Skeletal muscle tissue (tissue), 4 donors: ENCODE measurements around the gene GLIS1. TPM values are rescaled to one million over a fixed set of nuclear protein-coding genes. Genes with fewer than 3 reads are reported as not detected.

Experiments
- H3K27ac ChIP-seq: one replicate; pipeline ENCODE4 v1.7.0; 2013; ENCODE audit warnings: mild to moderate bottlenecking, low read depth, low read length, inconsistent platforms
- H3K27me3 ChIP-seq, 3 donors: one replicate each; pipeline ENCODE4 v1.7.0; 2013; ENCODE audit warnings: low read length in 3 of 3; ENCODE audit not compliant: control insufficient read depth in 3 of 3, insufficient read depth in 3 of 3
- H3K36me3 ChIP-seq, 3 donors: one replicate each; pipeline ENCODE4 v1.7.0; 2013; ENCODE audit warnings: low read length in 3 of 3; ENCODE audit not compliant: control insufficient read depth in 3 of 3, insufficient read depth in 3 of 3
- H3K4me1 ChIP-seq, 3 donors: one replicate each; pipeline ENCODE4 v1.7.0; 2013; ENCODE audit warnings: low read length in 3 of 3, mild to moderate bottlenecking in 3 of 3; ENCODE audit not compliant: control insufficient read depth in 3 of 3, insufficient read depth in 3 of 3
- H3K4me3 ChIP-seq, 3 donors: one replicate each; pipeline ENCODE4 v1.7.0; 2013; ENCODE audit warnings: low read length in 3 of 3
- H3K9ac ChIP-seq, 3 donors: one replicate each; pipeline ENCODE4 v1.7.0; 2013; ENCODE audit warnings: low read length in 3 of 3, mild to moderate bottlenecking in 3 of 3, moderate library complexity in 2 of 3, low read depth in 1 of 3
- H3K9me3 ChIP-seq, 3 donors: one replicate each; pipeline ENCODE4 v1.7.0; 2013; ENCODE audit warnings: low read length in 3 of 3; ENCODE audit not compliant: control insufficient read depth in 3 of 3
- total RNA-seq: library from RNA; depleted of rRNA; stranded (reverse); fragments of >200 nt; gene quantifications from one replicate; pipeline ENCODE4 v1.2.3, GENCODE V29; 2014
- donor health status: Osteomylitis.

The GLIS1 gene
- total RNA-seq, 1 donor from 2014 or later, result not detected

DNA sequence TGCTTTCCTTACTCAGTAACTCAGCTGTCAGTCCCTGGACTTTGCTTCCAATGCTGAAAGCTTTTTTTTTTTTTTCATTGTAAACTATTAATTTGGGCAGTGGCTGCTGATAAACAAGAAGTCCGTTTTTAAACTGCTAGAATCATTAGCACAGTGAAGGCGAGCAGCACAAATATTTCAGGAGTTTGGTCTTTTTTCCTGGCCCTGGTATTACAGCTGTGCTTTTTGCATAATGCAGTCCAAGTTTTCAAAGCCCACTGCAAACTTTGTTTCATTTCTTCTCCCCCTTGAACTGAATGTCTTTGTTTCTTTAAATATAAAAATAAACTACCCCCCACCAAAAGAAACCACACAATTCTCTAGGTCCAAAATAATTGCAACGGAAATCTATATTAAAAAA, 6.6 kb downstream of the GLIS1 start:
- H3K36me3 ChIP-seq, result no peaks in the 10 kb centered on the region
- peaks cover 0 to 2% (median 0%) of the 10 kb centered on the region in 3 donors for H3K4me1 ChIP-seq
- H3K9me3 ChIP-seq, result no peaks in the 10 kb centered on the region
- no peak overlapping the region for H3K4me3 ChIP-seq
- peaks cover 5 to 16% (median 9%) of the 10 kb centered on the region in 3 donors for H3K27me3 ChIP-seq
- H3K9ac ChIP-seq, result no peak overlapping the region
- no peak overlapping the region for H3K27ac ChIP-seq

GRCh38 chr1:53731779-53732305, 7.1 kb downstream of the GLIS1 start:
- Histone ChIP-seq H3K9me3 (no peaks in the 10 kb centered on the region), H3K27me3 (peaks cover 5 to 13% (median 9%) of the 10 kb centered on the region in 3 donors), H3K36me3 (no peaks in the 10 kb centered on the region), H3K4me3 (no peak overlapping the region), H3K4me1 (peaks cover 0 to 2% (median 0%) of the 10 kb centered on the region in 3 donors), H3K9ac (no peak overlapping the region), H3K27ac (no peak overlapping the region)

DNA sequence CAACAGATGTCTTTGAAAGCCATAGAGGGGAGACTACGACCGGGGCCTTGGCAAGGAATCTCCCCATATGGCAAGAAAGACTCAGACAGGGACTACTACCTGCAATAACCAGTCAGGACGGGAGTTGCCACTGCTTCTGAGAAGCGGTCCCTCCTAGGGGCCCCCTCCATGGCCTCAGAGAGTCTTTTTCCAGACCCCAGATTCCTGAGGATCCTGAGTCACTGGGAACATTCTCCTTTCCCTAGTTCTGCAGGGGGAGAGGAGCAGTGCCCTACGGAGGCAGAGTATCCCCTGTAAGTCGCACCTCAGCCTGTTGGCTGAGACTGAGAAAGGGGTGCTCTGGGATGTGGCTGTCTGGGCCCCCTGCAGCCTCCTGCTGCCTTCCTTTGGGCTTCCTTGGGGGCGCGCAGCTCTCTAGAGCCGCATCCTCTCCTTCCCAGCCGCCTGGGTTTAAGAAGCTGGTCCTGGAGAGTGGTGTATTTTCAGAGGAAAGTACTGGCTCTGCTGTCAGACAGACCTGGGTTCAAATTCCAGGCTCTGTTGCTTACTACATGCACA, 7.8 kb downstream of the GLIS1 start:
- Histone ChIP-seq H3K27me3 (peaks cover 5 to 13% (median 9%) of the 10 kb centered on the region in 3 donors), H3K36me3 (no peaks in the 10 kb centered on the region), H3K4me3 (no peak overlapping the region), H3K9me3 (no peaks in the 10 kb centered on the region), H3K9ac (no peak overlapping the region), H3K4me1 (peaks cover 0 to 2% (median 0%) of the 10 kb centered on the region in 3 donors), H3K27ac (no peak overlapping the region)

DNA sequence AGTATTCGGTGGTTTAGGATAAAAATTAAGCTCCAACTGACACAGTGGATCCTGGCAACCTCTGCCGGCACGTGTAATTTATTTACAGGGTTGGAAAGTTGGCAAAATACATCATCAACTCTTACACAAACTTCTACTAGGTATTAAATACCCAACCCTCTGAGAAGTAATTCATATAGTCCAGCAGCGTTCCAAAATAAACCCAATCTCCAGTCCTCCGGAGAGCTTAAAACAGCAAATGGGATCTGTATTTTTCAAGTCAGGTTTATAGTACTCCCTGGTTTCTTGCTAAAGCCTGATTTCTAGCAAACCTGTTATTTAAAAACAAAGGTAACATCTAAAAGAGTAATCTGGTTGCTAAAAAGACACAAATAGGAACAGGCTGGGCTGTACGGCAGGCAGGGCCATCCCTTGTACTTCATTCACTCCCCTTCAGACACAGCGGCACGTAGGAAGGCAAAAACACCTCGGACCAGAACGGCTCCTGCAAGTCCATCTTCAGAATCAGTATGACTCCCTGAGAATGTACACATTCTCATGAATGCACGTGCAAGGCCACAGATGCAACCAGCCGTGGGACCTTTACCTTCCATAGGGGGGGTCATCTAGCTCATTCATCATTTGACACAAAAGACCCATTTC, 8.6 kb downstream of the GLIS1 start:
- H3K36me3 ChIP-seq, result no peaks in the 10 kb centered on the region
- H3K27me3 ChIP-seq, result peaks cover 5 to 9% (median 8%) of the 10 kb centered on the region in 3 donors
- H3K9me3 ChIP-seq, result no peaks in the 10 kb centered on the region
- no peak overlapping the region for H3K4me3 ChIP-seq
- H3K4me1 ChIP-seq, result peaks cover 0 to 2% (median 0%) of the 10 kb centered on the region in 3 donors
- no peak overlapping the region for H3K27ac ChIP-seq
- no peak overlapping the region for H3K9ac ChIP-seq

GRCh38 chr1:53729456-53730223, 9.3 kb downstream of the GLIS1 start:
- Histone ChIP-seq H3K9ac (no peak overlapping the region), H3K9me3 (no peaks in the 10 kb centered on the region), H3K36me3 (no peaks in the 10 kb centered on the region), H3K4me1 (no peaks in the 10 kb centered on the region), H3K4me3 (no peak overlapping the region), H3K27ac (no peak overlapping the region), H3K27me3 (peaks cover 5 to 9% (median 6%) of the 10 kb centered on the region in 3 donors)

- Histone ChIP-seq H3K4me3 (no peak overlapping the region), H3K9ac (no peak overlapping the region), H3K27me3 (peaks cover 3 to 9% (median 5%) of the 10 kb centered on the region in 3 donors), H3K4me1 (no peaks in the 10 kb centered on the region), H3K9me3 (no peaks in the 10 kb centered on the region), H3K36me3 (no peaks in the 10 kb centered on the region), H3K27ac (no peak overlapping the region)
These were observed 10.1 kb downstream of the GLIS1 start for GRCh38 chr1:53728702-53729455.

DNA sequence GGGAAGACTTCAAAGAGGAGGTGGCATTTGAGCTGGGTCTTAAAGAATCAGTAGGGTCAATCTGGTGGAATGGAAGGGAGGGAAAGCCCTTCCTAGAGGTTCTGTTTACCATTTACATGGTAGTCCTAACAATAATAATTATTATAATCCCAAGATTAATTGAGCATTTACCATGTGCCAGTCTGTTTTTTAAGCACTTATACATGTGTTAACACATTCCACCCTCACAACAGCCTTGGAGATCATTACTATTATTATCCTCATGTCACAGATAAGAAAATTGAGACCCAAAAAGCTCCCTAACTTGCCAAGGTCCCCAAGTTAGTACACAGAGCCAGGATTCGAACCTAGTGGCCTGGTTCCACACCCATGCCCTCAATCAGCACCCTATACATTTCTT, 10.8 kb downstream of the GLIS1 start:
- Histone ChIP-seq H3K36me3 (no peaks in the 10 kb centered on the region), H3K27me3 (peaks cover 3 to 9% (median 5%) of the 10 kb centered on the region in 3 donors), H3K9ac (no peak overlapping the region), H3K27ac (no peak overlapping the region), H3K9me3 (no peaks in the 10 kb centered on the region), H3K4me1 (no peaks in the 10 kb centered on the region), H3K4me3 (no peak overlapping the region)

GRCh38 chr1:53727461-53728092, 11.4 kb downstream of the GLIS1 start:
- Histone ChIP-seq H3K4me1 (no peaks in the 10 kb centered on the region), H3K4me3 (no peak overlapping the region), H3K27ac (no peak overlapping the region), H3K9ac (no peak overlapping the region), H3K36me3 (no peaks in the 10 kb centered on the region), H3K9me3 (no peaks in the 10 kb centered on the region), H3K27me3 (peaks cover 3 to 9% (median 5%) of the 10 kb centered on the region in 3 donors)

DNA sequence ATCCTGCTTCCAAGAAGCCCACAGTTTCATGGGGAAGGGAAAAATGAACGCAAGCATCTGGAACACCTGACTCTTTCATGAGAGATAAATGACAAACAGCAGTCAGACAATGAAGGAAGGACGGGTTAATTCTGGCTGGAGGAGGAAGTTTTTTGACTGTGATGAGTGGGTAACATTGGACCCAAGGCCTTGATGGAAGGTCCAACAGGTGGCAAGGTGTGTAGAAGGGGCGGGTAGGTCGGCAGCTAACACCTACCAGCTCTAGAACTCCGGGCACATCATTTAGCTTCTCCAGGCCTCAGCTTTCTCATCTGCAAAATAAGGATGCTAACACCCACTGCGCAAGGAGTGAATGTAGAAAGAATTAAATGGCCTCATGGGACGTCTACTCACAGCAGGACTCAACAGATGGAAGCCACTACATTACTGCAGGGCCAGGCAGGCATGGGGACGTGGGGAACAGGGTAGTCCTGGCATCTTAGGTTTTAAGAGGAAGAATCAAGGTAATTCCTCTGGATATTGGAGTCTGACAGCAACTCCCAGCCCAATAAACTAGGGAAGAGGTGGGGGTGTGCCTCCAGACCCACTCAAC, 12.9 kb downstream of the GLIS1 start:
- Histone ChIP-seq H3K27ac (no peak overlapping the region), H3K36me3 (no peaks in the 10 kb centered on the region), H3K9me3 (no peaks in the 10 kb centered on the region), H3K4me3 (no peak overlapping the region), H3K4me1 (no peaks in the 10 kb centered on the region), H3K9ac (no peak overlapping the region), H3K27me3 (peaks cover 0 to 5% (median 4%) of the 10 kb centered on the region in 3 donors)
